ENCODE results near the gene RITA1.

DNA sequence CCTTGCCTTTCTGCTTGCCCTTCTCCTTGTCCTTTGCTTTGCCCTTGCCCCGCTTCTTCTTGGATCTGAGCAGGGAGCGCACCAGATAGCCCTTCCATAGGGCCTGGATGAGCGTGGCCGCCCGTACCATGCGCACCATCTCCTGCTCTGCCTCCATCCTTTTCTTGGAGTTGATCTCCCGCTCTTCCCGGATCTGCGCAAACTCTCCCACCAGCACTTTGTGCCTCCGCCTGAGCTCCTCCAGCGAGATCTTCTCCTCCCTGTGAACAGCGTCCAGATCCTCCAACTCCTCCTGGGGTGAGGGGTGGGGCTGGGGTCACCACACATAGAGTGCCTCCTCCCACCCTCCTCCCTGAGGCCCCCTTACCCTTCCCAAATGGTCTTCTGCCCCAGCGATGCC is 10.1 kb downstream of the RITA1 start:
- TF ChIP-seq POLR2AphosphoS5 (IDR thresholded peaks at IDR 0.05; ENCODE audit: low read depth) = no peak
- no peak for TF ChIP-seq EZH2 (IDR thresholded peaks at IDR 0.05; ENCODE audit: low read depth, unreplicated experiment)
- TF ChIP-seq, protein P1, sequence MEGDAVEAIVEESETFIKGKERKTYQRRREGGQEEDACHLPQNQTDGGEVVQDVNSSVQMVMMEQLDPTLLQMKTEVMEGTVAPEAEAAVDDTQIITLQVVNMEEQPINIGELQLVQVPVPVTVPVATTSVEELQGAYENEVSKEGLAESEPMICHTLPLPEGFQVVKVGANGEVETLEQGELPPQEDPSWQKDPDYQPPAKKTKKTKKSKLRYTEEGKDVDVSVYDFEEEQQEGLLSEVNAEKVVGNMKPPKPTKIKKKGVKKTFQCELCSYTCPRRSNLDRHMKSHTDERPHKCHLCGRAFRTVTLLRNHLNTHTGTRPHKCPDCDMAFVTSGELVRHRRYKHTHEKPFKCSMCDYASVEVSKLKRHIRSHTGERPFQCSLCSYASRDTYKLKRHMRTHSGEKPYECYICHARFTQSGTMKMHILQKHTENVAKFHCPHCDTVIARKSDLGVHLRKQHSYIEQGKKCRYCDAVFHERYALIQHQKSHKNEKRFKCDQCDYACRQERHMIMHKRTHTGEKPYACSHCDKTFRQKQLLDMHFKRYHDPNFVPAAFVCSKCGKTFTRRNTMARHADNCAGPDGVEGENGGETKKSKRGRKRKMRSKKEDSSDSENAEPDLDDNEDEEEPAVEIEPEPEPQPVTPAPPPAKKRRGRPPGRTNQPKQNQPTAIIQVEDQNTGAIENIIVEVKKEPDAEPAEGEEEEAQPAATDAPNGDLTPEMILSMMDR (conservative IDR thresholded peaks at IDR 0.05; ENCODE audit: low read depth in 2 of 2) = no peak
- TF ChIP-seq, protein P2, sequence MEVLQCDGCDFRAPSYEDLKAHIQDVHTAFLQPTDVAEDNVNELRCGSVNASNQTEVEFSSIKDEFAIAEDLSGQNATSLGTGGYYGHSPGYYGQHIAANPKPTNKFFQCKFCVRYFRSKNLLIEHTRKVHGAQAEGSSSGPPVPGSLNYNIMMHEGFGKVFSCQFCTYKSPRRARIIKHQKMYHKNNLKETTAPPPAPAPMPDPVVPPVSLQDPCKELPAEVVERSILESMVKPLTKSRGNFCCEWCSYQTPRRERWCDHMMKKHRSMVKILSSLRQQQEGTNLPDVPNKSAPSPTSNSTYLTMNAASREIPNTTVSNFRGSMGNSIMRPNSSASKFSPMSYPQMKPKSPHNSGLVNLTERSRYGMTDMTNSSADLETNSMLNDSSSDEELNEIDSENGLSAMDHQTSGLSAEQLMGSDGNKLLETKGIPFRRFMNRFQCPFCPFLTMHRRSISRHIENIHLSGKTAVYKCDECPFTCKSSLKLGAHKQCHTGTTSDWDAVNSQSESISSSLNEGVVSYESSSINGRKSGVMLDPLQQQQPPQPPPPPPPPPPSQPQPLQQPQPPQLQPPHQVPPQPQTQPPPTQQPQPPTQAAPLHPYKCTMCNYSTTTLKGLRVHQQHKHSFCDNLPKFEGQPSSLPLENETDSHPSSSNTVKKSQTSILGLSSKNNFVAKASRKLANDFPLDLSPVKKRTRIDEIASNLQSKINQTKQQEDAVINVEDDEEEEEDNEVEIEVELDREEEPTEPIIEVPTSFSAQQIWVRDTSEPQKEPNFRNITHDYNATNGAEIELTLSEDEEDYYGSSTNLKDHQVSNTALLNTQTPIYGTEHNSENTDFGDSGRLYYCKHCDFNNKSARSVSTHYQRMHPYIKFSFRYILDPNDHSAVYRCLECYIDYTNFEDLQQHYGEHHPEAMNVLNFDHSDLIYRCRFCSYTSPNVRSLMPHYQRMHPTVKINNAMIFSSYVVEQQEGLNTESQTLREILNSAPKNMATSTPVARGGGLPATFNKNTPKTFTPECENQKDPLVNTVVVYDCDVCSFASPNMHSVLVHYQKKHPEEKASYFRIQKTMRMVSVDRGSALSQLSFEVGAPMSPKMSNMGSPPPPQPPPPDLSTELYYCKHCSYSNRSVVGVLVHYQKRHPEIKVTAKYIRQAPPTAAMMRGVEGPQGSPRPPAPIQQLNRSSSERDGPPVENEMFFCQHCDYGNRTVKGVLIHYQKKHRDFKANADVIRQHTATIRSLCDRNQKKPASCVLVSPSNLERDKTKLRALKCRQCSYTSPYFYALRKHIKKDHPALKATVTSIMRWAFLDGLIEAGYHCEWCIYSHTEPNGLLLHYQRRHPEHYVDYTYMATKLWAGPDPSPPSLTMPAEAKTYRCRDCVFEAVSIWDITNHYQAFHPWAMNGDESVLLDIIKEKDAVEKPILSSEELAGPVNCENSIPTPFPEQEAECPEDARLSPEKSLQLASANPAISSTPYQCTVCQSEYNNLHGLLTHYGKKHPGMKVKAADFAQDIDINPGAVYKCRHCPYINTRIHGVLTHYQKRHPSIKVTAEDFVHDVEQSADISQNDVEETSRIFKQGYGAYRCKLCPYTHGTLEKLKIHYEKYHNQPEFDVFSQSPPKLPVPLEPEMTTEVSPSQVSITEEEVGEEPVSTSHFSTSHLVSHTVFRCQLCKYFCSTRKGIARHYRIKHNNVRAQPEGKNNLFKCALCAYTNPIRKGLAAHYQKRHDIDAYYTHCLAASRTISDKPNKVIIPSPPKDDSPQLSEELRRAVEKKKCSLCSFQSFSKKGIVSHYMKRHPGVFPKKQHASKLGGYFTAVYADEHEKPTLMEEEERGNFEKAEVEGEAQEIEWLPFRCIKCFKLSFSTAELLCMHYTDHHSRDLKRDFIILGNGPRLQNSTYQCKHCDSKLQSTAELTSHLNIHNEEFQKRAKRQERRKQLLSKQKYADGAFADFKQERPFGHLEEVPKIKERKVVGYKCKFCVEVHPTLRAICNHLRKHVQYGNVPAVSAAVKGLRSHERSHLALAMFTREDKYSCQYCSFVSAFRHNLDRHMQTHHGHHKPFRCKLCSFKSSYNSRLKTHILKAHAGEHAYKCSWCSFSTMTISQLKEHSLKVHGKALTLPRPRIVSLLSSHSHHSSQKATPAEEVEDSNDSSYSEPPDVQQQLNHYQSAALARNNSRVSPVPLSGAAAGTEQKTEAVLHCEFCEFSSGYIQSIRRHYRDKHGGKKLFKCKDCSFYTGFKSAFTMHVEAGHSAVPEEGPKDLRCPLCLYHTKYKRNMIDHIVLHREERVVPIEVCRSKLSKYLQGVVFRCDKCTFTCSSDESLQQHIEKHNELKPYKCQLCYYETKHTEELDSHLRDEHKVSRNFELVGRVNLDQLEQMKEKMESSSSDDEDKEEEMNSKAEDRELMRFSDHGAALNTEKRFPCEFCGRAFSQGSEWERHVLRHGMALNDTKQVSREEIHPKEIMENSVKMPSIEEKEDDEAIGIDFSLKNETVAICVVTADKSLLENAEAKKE (CRISPR knock-in tag; IDR thresholded peaks at IDR 0.05) = no peak
- TF ChIP-seq EZH2phosphoT487 (IDR thresholded peaks at IDR 0.05; ENCODE audit: unreplicated experiment) = no peak
- TF ChIP-seq CREB1 (CRISPR knock-in tag; IDR thresholded peaks at IDR 0.05; ENCODE audit: low read depth) = no peak
- TF ChIP-seq, protein P3, sequence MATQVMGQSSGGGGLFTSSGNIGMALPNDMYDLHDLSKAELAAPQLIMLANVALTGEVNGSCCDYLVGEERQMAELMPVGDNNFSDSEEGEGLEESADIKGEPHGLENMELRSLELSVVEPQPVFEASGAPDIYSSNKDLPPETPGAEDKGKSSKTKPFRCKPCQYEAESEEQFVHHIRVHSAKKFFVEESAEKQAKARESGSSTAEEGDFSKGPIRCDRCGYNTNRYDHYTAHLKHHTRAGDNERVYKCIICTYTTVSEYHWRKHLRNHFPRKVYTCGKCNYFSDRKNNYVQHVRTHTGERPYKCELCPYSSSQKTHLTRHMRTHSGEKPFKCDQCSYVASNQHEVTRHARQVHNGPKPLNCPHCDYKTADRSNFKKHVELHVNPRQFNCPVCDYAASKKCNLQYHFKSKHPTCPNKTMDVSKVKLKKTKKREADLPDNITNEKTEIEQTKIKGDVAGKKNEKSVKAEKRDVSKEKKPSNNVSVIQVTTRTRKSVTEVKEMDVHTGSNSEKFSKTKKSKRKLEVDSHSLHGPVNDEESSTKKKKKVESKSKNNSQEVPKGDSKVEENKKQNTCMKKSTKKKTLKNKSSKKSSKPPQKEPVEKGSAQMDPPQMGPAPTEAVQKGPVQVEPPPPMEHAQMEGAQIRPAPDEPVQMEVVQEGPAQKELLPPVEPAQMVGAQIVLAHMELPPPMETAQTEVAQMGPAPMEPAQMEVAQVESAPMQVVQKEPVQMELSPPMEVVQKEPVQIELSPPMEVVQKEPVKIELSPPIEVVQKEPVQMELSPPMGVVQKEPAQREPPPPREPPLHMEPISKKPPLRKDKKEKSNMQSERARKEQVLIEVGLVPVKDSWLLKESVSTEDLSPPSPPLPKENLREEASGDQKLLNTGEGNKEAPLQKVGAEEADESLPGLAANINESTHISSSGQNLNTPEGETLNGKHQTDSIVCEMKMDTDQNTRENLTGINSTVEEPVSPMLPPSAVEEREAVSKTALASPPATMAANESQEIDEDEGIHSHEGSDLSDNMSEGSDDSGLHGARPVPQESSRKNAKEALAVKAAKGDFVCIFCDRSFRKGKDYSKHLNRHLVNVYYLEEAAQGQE (IDR thresholded peaks at IDR 0.05; ENCODE audit: unreplicated experiment) = no peak
- TF ChIP-seq STAT1 (IDR thresholded peaks at IDR 0.05; ENCODE audit: unreplicated experiment) = no peak
- TF ChIP-seq JUNB (IDR thresholded peaks at IDR 0.05; ENCODE audit: unreplicated experiment) = no peak
- TF ChIP-seq, protein P4, sequence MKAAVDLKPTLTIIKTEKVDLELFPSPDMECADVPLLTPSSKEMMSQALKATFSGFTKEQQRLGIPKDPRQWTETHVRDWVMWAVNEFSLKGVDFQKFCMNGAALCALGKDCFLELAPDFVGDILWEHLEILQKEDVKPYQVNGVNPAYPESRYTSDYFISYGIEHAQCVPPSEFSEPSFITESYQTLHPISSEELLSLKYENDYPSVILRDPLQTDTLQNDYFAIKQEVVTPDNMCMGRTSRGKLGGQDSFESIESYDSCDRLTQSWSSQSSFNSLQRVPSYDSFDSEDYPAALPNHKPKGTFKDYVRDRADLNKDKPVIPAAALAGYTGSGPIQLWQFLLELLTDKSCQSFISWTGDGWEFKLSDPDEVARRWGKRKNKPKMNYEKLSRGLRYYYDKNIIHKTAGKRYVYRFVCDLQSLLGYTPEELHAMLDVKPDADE (IDR thresholded peaks at IDR 0.05) = no peak
- TF ChIP-seq ZNF331 (CRISPR knock-in tag; IDR thresholded peaks at IDR 0.05; ENCODE audit: low read depth) = no peak
